MM.1S (cell line): ENCODE data around the gene PUS10.
"Not testable (repeated sequence)": the region's sequence is repeated elsewhere in the genome, so short reads cannot be mapped to it uniquely, and the experiment has no call there.

ENCODE experiments used
- DNase-seq: peaks from one replicate; pipeline ENCODE4 v3.0.0-alpha.2; 2015
- H2AFZ ChIP-seq: fragments of 300-600 bp; sonication (generic); 2 replicates; pipeline ENCODE4 v1.6.0; 2016; ENCODE audit warnings: antibody characterized with exemption, low read length
- H3F3A ChIP-seq: fragments of 300-600 bp; sonication (generic); 2 replicates; pipeline ENCODE4 v1.6.1; 2016; ENCODE audit warnings: mild to moderate bottlenecking, antibody characterized with exemption, low read length, moderate library complexity, mixed read lengths; ENCODE audit not compliant: insufficient read depth
- H3K27ac ChIP-seq: fragments of 300-600 bp; sonication (generic); 2 replicates; pipeline ENCODE4 v1.5.1; 2016; ENCODE audit warnings: mild to moderate bottlenecking, low read length
- H3K27me3 ChIP-seq: fragments of 300-600 bp; sonication (generic); replicated peaks from 2 replicates; pipeline ENCODE4 v1.6.0; 2016; ENCODE audit warnings: low read length; ENCODE audit not compliant: insufficient read depth
- H3K36me3 ChIP-seq: fragments of 300-600 bp; sonication (generic); replicated peaks from 2 replicates; pipeline ENCODE4 v1.6.1; 2016; ENCODE audit warnings: mild to moderate bottlenecking, low read length, mixed read lengths; ENCODE audit not compliant: insufficient read depth
- H3K4me1 ChIP-seq: fragments of 300-600 bp; sonication (generic); 2 replicates; pipeline ENCODE4 v1.6.1; 2016; ENCODE audit warnings: low read length, mixed read lengths
- H3K4me2 ChIP-seq: fragments of 300-600 bp; sonication (generic); 2 replicates; pipeline ENCODE4 v1.6.0; 2016; ENCODE audit warnings: low read depth, low read length
- H3K4me3 ChIP-seq: fragments of 300-600 bp; sonication (generic); 2 replicates; pipeline ENCODE4 v1.5.1; 2016; ENCODE audit warnings: low read length, mixed read lengths
- H3K79me2 ChIP-seq: fragments of 300-600 bp; sonication (generic); 2 replicates; pipeline ENCODE4 v1.6.1; 2016; ENCODE audit warnings: mixed run types, low read length, mixed read lengths
- H3K9ac ChIP-seq: fragments of 300-600 bp; sonication (generic); 2 replicates; pipeline ENCODE4 v1.6.1; 2016; ENCODE audit warnings: low read length, mixed read lengths
- H3K9me2 ChIP-seq: fragments of 300-600 bp; sonication (generic); replicated peaks from 2 replicates; pipeline ENCODE4 v1.6.1; 2016; ENCODE audit warnings: mild to moderate bottlenecking, low read length, mixed read lengths; ENCODE audit not compliant: insufficient read depth
- H3K9me3 ChIP-seq: fragments of 300-600 bp; sonication (generic); replicated peaks from 2 replicates; pipeline ENCODE4 v1.6.1; 2016; ENCODE audit warnings: mild to moderate bottlenecking, low read length, mixed read lengths; ENCODE audit not compliant: insufficient read depth
- H4K20me1 ChIP-seq: fragments of 300-600 bp; sonication (generic); 2 replicates; pipeline ENCODE4 v1.6.1; 2016; ENCODE audit warnings: mild to moderate bottlenecking, low read length, moderate library complexity, mixed read lengths; ENCODE audit not compliant: insufficient read depth
- EZH2 ChIP-seq: fragments of 300-600 bp; sonication (generic); optimal IDR thresholded peaks from 2 replicates; pipeline ENCODE3; 2017; ENCODE audit warnings: low read depth, mild to moderate bottlenecking, antibody characterized with exemption, low read length, mixed read lengths
- EZH2phosphoT487 ChIP-seq: fragments of 300-600 bp; sonication (generic); IDR thresholded peaks from 2 replicates; pipeline ENCODE4 v1.6.1; 2018; ENCODE audit warnings: antibody characterized with exemption, low read length
- TF ChIP-seq, protein P1 (sequence below): fragments of 300-600 bp; sonication (generic); IDR thresholded peaks from 2 replicates; pipeline ENCODE4 v1.5.1; 2016; ENCODE audit warnings: antibody characterized with exemption, low read length, mixed read lengths

Gene PUS10

DNA sequence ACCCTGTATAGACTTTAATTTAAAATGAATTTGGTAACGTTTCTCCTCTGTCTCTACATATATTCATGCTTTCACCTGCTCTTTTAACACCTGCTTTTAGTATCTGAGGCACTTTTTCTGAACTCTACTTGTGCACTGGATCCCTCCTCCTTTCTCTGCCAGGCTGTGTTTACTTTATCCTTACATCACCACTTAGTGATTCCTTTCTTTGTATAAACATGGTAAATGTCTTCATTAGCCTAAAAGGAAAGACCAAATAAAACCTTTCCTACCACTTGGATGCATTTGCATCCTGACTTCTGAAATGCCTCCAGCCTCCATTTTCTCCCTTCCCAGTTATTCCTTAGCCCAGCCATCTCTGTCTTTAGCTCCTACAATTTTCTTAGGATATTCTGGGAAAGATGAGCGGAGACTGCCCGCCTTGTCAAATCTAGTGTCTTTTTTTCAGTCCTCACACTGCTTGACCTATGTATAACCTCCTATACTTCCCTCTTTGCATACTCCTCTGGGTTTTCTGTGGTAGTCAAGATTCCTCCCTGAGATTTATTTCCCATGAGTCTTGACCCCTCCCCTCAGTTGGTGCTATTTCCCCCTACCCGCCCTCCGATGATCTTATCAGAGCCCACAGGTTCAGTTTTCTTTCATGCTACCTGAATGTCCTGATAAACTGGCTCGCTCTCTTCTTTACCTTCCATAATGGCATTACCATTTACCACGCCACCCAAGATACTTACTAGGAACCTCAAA is 91.9 kb downstream of the PUS10 start:
- no peaks in the 10 kb centered on the region for H3K27me3 ChIP-seq
- no peak for DNase-seq
- H3K27ac ChIP-seq, result no peak overlapping the region
- no peak overlapping the region for H2AFZ ChIP-seq
- H3K36me3 ChIP-seq, result no peaks in the 10 kb centered on the region
- H3K4me3 ChIP-seq, result no peak overlapping the region
- no peak for TF ChIP-seq EZH2
- TF ChIP-seq, protein P1, sequence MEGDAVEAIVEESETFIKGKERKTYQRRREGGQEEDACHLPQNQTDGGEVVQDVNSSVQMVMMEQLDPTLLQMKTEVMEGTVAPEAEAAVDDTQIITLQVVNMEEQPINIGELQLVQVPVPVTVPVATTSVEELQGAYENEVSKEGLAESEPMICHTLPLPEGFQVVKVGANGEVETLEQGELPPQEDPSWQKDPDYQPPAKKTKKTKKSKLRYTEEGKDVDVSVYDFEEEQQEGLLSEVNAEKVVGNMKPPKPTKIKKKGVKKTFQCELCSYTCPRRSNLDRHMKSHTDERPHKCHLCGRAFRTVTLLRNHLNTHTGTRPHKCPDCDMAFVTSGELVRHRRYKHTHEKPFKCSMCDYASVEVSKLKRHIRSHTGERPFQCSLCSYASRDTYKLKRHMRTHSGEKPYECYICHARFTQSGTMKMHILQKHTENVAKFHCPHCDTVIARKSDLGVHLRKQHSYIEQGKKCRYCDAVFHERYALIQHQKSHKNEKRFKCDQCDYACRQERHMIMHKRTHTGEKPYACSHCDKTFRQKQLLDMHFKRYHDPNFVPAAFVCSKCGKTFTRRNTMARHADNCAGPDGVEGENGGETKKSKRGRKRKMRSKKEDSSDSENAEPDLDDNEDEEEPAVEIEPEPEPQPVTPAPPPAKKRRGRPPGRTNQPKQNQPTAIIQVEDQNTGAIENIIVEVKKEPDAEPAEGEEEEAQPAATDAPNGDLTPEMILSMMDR, result no peak
- no peak for TF ChIP-seq EZH2phosphoT487
- no peak overlapping the region for H3K4me2 ChIP-seq
- no peak overlapping the region for H3K9ac ChIP-seq
- no peaks in the 10 kb centered on the region for H3K4me1 ChIP-seq
- no peaks in the 10 kb centered on the region for H3K9me3 ChIP-seq
- H3K9me2 ChIP-seq, result no peaks in the 10 kb centered on the region
- H4K20me1 ChIP-seq, result no peaks in the 10 kb centered on the region
- no peaks in the 10 kb centered on the region for H3K79me2 ChIP-seq
- H3F3A ChIP-seq, result no peaks in the 10 kb centered on the region

- Histone ChIP-seq H3K9me3 (no peaks in the 10 kb centered on the region), H3K36me3 (no peaks in the 10 kb centered on the region), H2AFZ (no peak overlapping the region), H3K4me3 (no peak overlapping the region), H3K9me2 (no peaks in the 10 kb centered on the region), H3F3A (no peaks in the 10 kb centered on the region), H3K27me3 (no peaks in the 10 kb centered on the region), H3K9ac (no peak overlapping the region), H4K20me1 (no peaks in the 10 kb centered on the region), H3K4me2 (no peak overlapping the region), H3K79me2 (no peaks in the 10 kb centered on the region), H3K4me1 (no peaks in the 10 kb centered on the region), H3K27ac (no peak overlapping the region)
- no peak for DNase-seq
- no peak for TF ChIP-seq EZH2phosphoT487
- no peak for TF ChIP-seq EZH2
- TF ChIP-seq, protein P1, result no peak
Measured at GRCh38 chr2:60907329-60907728, 110.7 kb downstream of the PUS10 start.

DNA sequence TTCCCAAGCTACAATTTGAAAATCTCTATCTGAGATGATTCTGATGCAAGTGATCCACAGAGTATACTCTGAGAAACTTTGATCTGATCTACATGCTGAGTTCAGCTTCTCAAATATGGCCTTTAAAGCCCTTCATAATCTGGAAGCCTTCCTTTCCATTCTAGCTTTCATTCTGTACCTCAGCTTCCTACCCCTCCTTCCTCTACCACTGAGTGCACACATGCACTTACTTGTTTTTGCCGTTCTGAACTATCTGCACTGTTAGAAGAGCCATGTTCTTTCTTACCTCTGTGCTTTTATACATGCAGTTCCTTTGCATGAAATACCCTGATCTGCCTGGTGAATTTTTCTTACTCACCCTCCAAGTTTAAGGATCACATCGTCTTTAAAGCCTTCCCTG is 111.7 kb downstream of the PUS10 start:
- no peaks in the 10 kb centered on the region for H3K9me2 ChIP-seq
- H3K9ac ChIP-seq, result no peak overlapping the region
- H3K4me2 ChIP-seq, result no peak overlapping the region
- H3K27me3 ChIP-seq, result no peaks in the 10 kb centered on the region
- no peaks in the 10 kb centered on the region for H3K36me3 ChIP-seq
- no peak for DNase-seq
- no peak overlapping the region for H3K4me3 ChIP-seq
- no peaks in the 10 kb centered on the region for H3K9me3 ChIP-seq
- no peaks in the 10 kb centered on the region for H3K79me2 ChIP-seq
- H3F3A ChIP-seq, result no peaks in the 10 kb centered on the region
- no peak overlapping the region for H2AFZ ChIP-seq
- H4K20me1 ChIP-seq, result no peaks in the 10 kb centered on the region
- no peak for TF ChIP-seq EZH2
- TF ChIP-seq EZH2phosphoT487, result no peak
- TF ChIP-seq, protein P1, result no peak
- H3K4me1 ChIP-seq, result no peaks in the 10 kb centered on the region
- no peak overlapping the region for H3K27ac ChIP-seq

- H4K20me1 ChIP-seq, H3K79me2 ChIP-seq, H3K36me3 ChIP-seq, H3K9me3 ChIP-seq, DNase-seq, H3F3A ChIP-seq, H2AFZ ChIP-seq, H3K4me2 ChIP-seq, H3K9me2 ChIP-seq, H3K4me1 ChIP-seq, H3K27me3 ChIP-seq, H3K4me3 ChIP-seq, H3K9ac ChIP-seq, H3K27ac ChIP-seq: not testable (repeated sequence)
Measured at GRCh38 chr2:60905867-60906266, 112.2 kb downstream of the PUS10 start.

DNA sequence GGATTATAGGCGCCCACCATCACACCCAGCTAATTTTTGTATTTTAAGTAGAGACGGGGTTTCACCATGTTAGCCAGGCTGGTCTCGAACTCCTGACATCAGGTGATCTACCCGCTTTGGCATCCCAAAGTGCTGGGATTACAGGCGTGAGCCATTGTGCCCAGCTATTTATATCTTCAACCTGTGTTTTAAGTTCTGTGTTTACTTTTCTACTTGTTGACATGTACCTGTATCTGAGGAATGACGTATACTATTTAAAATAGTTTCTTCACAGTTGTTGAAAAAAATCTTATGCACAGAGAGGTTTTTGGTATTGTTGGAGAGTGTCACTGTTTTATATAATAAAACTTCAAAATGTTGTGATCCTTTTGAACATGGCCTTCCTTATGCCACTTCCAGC is 116.8 kb downstream of the PUS10 start:
- not testable (repeated sequence) for H4K20me1 ChIP-seq, H3K9me2 ChIP-seq, H3K36me3 ChIP-seq, H3K9me3 ChIP-seq, H3K9ac ChIP-seq, H3K4me3 ChIP-seq, H3K4me2 ChIP-seq, H2AFZ ChIP-seq, H3K79me2 ChIP-seq, H3F3A ChIP-seq, H3K27ac ChIP-seq, DNase-seq, H3K4me1 ChIP-seq, H3K27me3 ChIP-seq
